HepG2 (cell line): ENCODE data around the gene DISP2. TPM values are rescaled to one million over a fixed set of nuclear protein-coding genes. Genes with fewer than 3 reads are reported as not detected.

Experiments used
- ATAD3A ChIP-seq: sonication (generic); formaldehyde crosslinking; IDR thresholded peaks from 2 replicates; pipeline ENCODE4 v1.4.0; 2020; ENCODE audit warnings: missing genetic modification reagents
- CBX1 ChIP-seq: IDR thresholded peaks from one replicate; pipeline ENCODE4 v1.6.1; 2016; ENCODE audit warnings: antibody characterized with exemption, low read depth
- CCAR2 ChIP-seq: fragments of 200-400 bp; formaldehyde crosslinking; optimal IDR thresholded peaks from 2 replicates; pipeline ENCODE3; 2018; ENCODE audit warnings: low read depth, mild to moderate bottlenecking, low read length, moderate library complexity
- HNF4A ChIP-seq: sonication (generic); formaldehyde crosslinking; IDR thresholded peaks from 2 replicates; pipeline ENCODE4 v1.4.0; 2020; ENCODE audit warnings: missing genetic modification reagents
- HNRNPK ChIP-seq: fragments of 200-400 bp; formaldehyde crosslinking; IDR thresholded peaks from 2 replicates; pipeline ENCODE4 v1.6.1; 2018; ENCODE audit warnings: low read length, low read depth, moderate library complexity, mild to moderate bottlenecking; ENCODE audit not compliant: poor library complexity, severe bottlenecking
- IKZF1 ChIP-seq: fragments of 450-650 bp; IDR thresholded peaks from 2 replicates; pipeline ENCODE4 v1.7.1; 2016
- KLF11 ChIP-seq: IDR thresholded peaks from 2 replicates; pipeline ENCODE4 v1.6.1; 2016; ENCODE audit warnings: missing compliant biosample characterization
- POLR2G ChIP-seq: fragments of 200-400 bp; formaldehyde crosslinking; IDR thresholded peaks from 2 replicates; pipeline ENCODE4 v1.6.1; 2018; ENCODE audit warnings: mild to moderate bottlenecking, low read depth, low read length, moderate library complexity
- PRPF4 ChIP-seq: fragments of 200-400 bp; formaldehyde crosslinking; IDR thresholded peaks from 2 replicates; pipeline ENCODE4 v1.6.1; 2016; ENCODE audit warnings: low read length, low read depth; ENCODE audit not compliant: poor library complexity, severe bottlenecking
- SKI ChIP-seq: fragments of 450-650 bp; IDR thresholded peaks from one replicate; pipeline ENCODE4 v1.6.1; 2018; ENCODE audit warnings: mild to moderate bottlenecking; ENCODE audit not compliant: partially characterized antibody
- SNAI1 ChIP-seq: sonication (generic); formaldehyde crosslinking; IDR thresholded peaks from 2 replicates; pipeline ENCODE4 v1.5.0; 2020; ENCODE audit warnings: mild to moderate bottlenecking, missing genetic modification reagents, borderline replicate concordance
- SYNCRIP ChIP-seq: fragments of 200-400 bp; formaldehyde crosslinking; IDR thresholded peaks from 2 replicates; pipeline ENCODE4 v1.6.1; 2018; ENCODE audit warnings: mild to moderate bottlenecking, low read depth, low read length; ENCODE audit not compliant: insufficient read depth
- TOPORS ChIP-seq: sonication (generic); formaldehyde crosslinking; IDR thresholded peaks from 2 replicates; pipeline ENCODE4 v1.8.0; 2023; ENCODE audit warnings: mild to moderate bottlenecking, missing genetic modification reagents
- ZFP37 ChIP-seq: sonication (generic); formaldehyde crosslinking; IDR thresholded peaks from 2 replicates; pipeline ENCODE4 v1.4.0; 2020; ENCODE audit warnings: missing genetic modification reagents, borderline replicate concordance
- ZIK1 ChIP-seq: sonication (generic); formaldehyde crosslinking; IDR thresholded peaks from 2 replicates; pipeline ENCODE4 v1.5.0; 2020; ENCODE audit warnings: mild to moderate bottlenecking, low read depth, missing genetic modification reagents, borderline replicate concordance
- ZNF136 ChIP-seq: sonication (generic); formaldehyde crosslinking; IDR thresholded peaks from 2 replicates; pipeline ENCODE4 v1.8.1; 2022; ENCODE audit warnings: low read depth, mild to moderate bottlenecking, moderate library complexity, missing genetic modification reagents
- ZNF44 ChIP-seq: sonication (generic); formaldehyde crosslinking; IDR thresholded peaks from 2 replicates; pipeline ENCODE4 v1.5.1; 2020; ENCODE audit warnings: mild to moderate bottlenecking, missing genetic modification reagents
- ZNF816 ChIP-seq: sonication (generic); formaldehyde crosslinking; IDR thresholded peaks from 2 replicates; pipeline ENCODE4 v1.8.0; 2022; ENCODE audit warnings: missing genetic modification reagents, mild to moderate bottlenecking, borderline replicate concordance
- polyA plus RNA-seq, 8 experiments: library from polyadenylated mRNA; depleted of rRNA in 3 of 8; stranded (reverse) in 7 of 8; unstranded in 1 of 8; fragments of >200 nt; fragmentation: Illumina TruSeq in 4 of 8; extraction: Trizol in 4 of 8; gene quantifications; 2 replicates each; pipeline versions ENCODE4 v1.2.1 to v1.2.3, GENCODE V29; 2011 to 2016; ENCODE audit warnings: low read depth in 4 of 8, missing spikeins in 1 of 8, mixed read lengths in 1 of 8; ENCODE audit not compliant: insufficient read depth in 1 of 8
- total RNA-seq, 5 experiments: library from RNA; depleted of rRNA; stranded (reverse); fragments of >200 nt; fragmentation: Illumina TruSeq; extraction: Trizol; gene quantifications; 2 replicates each; pipeline ENCODE4 v1.2.3, GENCODE V29; 2016; ENCODE audit warnings: low read depth in 1 of 5
- TF ChIP-seq, protein P1 (sequence below): sonication (generic); formaldehyde crosslinking; IDR thresholded peaks from 2 replicates; pipeline ENCODE4 v1.5.0; 2020; ENCODE audit warnings: missing genetic modification reagents, mild to moderate bottlenecking, borderline replicate concordance
- TF ChIP-seq, protein P2 (sequence below): IDR thresholded peaks from 2 replicates; pipeline ENCODE4 v1.6.1; 2016; ENCODE audit warnings: missing compliant biosample characterization, missing genetic modification reagents, borderline replicate concordance
- TF ChIP-seq, protein P3 (sequence below): sonication (generic); formaldehyde crosslinking; IDR thresholded peaks from 2 replicates; pipeline ENCODE4 v1.8.1; 2023; ENCODE audit warnings: mild to moderate bottlenecking, moderate library complexity, missing genetic modification reagents
- TF ChIP-seq, protein P4 (sequence below): sonication (generic); formaldehyde crosslinking; IDR thresholded peaks from 2 replicates; pipeline ENCODE4 v1.8.1; 2023; ENCODE audit warnings: mild to moderate bottlenecking, missing genetic modification reagents, borderline replicate concordance
- TF ChIP-seq, protein P5 (sequence below): sonication (generic); formaldehyde crosslinking; IDR thresholded peaks from 2 replicates; pipeline ENCODE4 v1.4.0; 2020; ENCODE audit warnings: missing genetic modification reagents

The DISP2 gene
- total and polyA plus RNA-seq, 2 of the 13 experiments (the other 11 are each of a cell fraction or from before 2014, with no cell fraction given): 0.09 to 0.32 TPM

DNA sequence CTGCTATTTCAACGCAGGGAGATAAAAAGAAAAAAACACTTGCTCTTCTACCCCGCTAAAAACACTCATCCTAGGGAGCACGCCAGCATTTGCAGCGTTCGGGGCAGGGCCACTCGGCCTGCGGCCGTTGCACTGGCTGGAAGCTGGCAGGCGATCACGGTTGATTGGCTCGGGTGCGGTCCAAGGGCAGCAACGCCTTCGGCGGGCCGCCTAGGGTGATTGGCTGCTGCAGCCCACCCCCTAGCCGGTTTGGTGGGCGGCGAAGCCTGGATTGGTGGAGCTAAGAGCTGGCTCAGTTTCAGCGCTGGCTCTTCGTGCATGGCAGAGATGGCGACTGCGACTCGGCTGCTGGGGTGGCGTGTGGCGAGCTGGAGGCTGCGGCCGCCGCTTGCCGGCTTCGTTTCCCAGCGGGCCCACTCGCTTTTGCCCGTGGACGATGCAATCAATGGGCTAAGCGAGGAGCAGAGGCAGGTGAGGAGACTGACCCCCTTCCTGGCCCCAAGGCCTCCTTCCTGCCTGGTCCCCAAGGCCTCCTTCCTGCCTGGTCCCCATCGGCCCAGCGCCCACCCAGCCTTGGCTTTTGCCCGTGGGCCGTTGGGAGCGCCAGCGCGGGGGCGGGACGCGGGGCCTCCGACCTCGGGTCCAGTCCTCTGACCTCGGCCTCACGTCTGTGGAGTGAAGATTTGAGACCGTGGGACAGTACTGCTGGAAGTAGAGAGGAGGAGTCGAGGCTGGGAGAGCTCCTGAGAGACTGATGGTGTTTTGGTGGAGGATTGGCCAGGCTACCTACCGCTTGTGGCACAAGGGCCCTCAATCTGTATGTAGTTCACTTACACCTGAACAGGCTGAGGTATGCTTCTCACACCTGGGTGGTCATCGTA is 47.7 kb downstream of the DISP2 start, which contains the start of gene IVD (continued):
- TF ChIP-seq, protein P1, sequence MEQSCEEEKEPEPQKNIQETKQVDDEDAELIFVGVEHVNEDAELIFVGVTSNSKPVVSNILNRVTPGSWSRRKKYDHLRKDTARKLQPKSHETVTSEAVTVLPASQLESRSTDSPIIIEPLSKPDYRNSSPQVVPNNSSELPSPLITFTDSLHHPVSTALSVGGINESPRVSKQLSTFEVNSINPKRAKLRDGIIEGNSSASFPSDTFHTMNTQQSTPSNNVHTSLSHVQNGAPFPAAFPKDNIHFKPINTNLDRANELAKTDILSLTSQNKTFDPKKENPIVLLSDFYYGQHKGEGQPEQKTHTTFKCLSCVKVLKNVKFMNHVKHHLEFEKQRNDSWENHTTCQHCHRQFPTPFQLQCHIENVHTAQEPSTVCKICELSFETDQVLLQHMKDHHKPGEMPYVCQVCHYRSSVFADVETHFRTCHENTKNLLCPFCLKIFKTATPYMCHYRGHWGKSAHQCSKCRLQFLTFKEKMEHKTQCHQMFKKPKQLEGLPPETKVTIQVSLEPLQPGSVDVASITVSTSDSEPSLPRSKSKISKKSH: peak; percentile 84; the same call in 1 of the 2 replicates
- TF ChIP-seq, protein P2, sequence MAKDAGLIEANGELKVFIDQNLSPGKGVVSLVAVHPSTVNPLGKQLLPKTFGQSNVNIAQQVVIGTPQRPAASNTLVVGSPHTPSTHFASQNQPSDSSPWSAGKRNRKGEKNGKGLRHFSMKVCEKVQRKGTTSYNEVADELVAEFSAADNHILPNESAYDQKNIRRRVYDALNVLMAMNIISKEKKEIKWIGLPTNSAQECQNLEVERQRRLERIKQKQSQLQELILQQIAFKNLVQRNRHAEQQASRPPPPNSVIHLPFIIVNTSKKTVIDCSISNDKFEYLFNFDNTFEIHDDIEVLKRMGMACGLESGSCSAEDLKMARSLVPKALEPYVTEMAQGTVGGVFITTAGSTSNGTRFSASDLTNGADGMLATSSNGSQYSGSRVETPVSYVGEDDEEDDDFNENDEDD (CRISPR knock-in tag): no peak
- peak; percentile 77 for TF ChIP-seq ZIK1 (CRISPR knock-in tag)
- TF ChIP-seq HNF4A: peak; percentile 19; the same call in 1 of the 2 replicates
- no peak for TF ChIP-seq SYNCRIP
- peak; percentile 47; the same call in 1 of the 2 replicates for TF ChIP-seq ZNF44 (CRISPR knock-in tag)
- TF ChIP-seq POLR2G: peak; percentile 90
- TF ChIP-seq ZNF816: no peak
- TF ChIP-seq CBX1: no peak
- TF ChIP-seq KLF11: no peak
- no peak for TF ChIP-seq HNRNPK
- TF ChIP-seq SKI: no peak
- no peak for TF ChIP-seq ATAD3A (CRISPR knock-in tag)
- peak; percentile 41; the same call in 1 of the 2 replicates for TF ChIP-seq ZNF136 (CRISPR knock-in tag)
- no peak; the same call in 1 of the 2 replicates for TF ChIP-seq TOPORS (CRISPR knock-in tag)
- no peak for TF ChIP-seq PRPF4
- TF ChIP-seq, protein P3, sequence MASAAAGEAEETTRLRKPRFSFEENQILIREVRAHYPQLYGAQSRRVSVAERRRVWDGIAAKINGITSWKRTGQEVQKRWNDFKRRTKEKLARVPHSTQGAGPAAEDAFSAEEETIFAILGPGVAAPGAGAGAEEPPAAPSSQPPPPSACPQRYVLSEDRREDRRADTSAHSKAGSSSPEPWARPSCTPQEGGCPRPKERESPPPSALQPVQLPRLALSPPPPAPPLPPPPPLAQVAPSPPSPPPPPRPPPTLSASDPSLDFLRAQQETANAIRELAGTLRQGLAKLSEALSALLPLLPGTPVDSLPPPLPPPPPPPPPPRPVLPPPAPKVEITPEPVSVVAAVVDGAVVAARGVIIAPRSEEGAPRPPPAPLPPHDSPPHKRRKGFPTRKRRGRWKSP (CRISPR knock-in tag): peak; percentile 62; the same call in 1 of the 2 replicates
- TF ChIP-seq, protein P4, sequence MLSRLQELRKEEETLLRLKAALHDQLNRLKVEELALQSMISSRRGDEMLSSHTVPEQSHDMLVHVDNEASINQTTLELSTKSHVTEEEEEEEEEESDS: 0 out of 2 replicates have a peak, but pooled peaks have one; percentile 2
- TF ChIP-seq IKZF1: no peak
- TF ChIP-seq SNAI1 (CRISPR knock-in tag): no peak
- TF ChIP-seq ZFP37 (CRISPR knock-in tag): no peak
- TF ChIP-seq, protein P5, sequence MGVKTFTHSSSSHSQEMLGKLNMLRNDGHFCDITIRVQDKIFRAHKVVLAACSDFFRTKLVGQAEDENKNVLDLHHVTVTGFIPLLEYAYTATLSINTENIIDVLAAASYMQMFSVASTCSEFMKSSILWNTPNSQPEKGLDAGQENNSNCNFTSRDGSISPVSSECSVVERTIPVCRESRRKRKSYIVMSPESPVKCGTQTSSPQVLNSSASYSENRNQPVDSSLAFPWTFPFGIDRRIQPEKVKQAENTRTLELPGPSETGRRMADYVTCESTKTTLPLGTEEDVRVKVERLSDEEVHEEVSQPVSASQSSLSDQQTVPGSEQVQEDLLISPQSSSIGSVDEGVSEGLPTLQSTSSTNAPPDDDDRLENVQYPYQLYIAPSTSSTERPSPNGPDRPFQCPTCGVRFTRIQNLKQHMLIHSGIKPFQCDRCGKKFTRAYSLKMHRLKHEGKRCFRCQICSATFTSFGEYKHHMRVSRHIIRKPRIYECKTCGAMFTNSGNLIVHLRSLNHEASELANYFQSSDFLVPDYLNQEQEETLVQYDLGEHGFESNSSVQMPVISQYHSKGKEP: no peak
- TF ChIP-seq CCAR2: no peak
